Natural killer cell (primary cell): Measurements from ENCODE around the gene CEP350. TPM values are rescaled to one million over a fixed set of nuclear protein-coding genes. Genes with fewer than 3 reads are reported as not detected.
"Not testable (repeated sequence)": the region's sequence is repeated elsewhere in the genome, so short reads cannot be mapped to it uniquely, and the experiment has no call there.

ENCODE experiments used
- ATAC-seq, 3 donors: fragments of 150-1000 bp in 2 of 3; fragments of 200-7000 bp in 1 of 3; cut with Tn5 transposase; 1 replicate in 1 of 3; 2 replicates in 2 of 3; pipeline ENCODE4 v1.10.0; 2021; ENCODE audit warnings: mild to moderate bottlenecking in 2 of 3, moderate library complexity in 2 of 3
- DNase-seq, 2 donors: peaks; one replicate each; pipeline versions ENCODE4 v3.0.0 to v3.0.0-alpha.2; 2013 to 2021; ENCODE audit warnings: mixed read lengths in 1 of 2
- H3K27ac ChIP-seq: one replicate; pipeline ENCODE4 v1.5.1; 2013; ENCODE audit warnings: mild to moderate bottlenecking, low read length
- H3K27me3 ChIP-seq: one replicate; pipeline ENCODE4 v1.6.1; 2013; ENCODE audit warnings: low read length; ENCODE audit not compliant: control insufficient read depth, insufficient read depth
- H3K36me3 ChIP-seq: one replicate; pipeline ENCODE4 v1.6.1; 2013; ENCODE audit warnings: low read length; ENCODE audit not compliant: control insufficient read depth, insufficient read depth
- H3K4me1 ChIP-seq: one replicate; pipeline ENCODE4 v1.6.1; 2013; ENCODE audit warnings: low read length; ENCODE audit not compliant: control insufficient read depth, insufficient read depth
- H3K4me3 ChIP-seq: one replicate; pipeline ENCODE4 v1.5.1; 2013; ENCODE audit warnings: low read length
- H3K9me3 ChIP-seq: one replicate; pipeline ENCODE4 v1.6.1; 2013; ENCODE audit warnings: low read length; ENCODE audit not compliant: control insufficient read depth, insufficient read depth
- H3K27ac Mint-ChIP-seq, 2 donors: one replicate each; pipeline ENCODE4 v1.8.0; 2022; ENCODE audit warnings: mild to moderate bottlenecking in 2 of 2, mixed read lengths in 2 of 2, moderate library complexity in 1 of 2
- H3K27me3 Mint-ChIP-seq, 2 donors: one replicate each; pipeline ENCODE4 v1.8.0; 2022; ENCODE audit warnings: low read depth in 2 of 2, mixed read lengths in 2 of 2
- H3K36me3 Mint-ChIP-seq: one replicate; pipeline ENCODE4 v1.8.0; 2022; ENCODE audit warnings: mixed read lengths
- H3K4me1 Mint-ChIP-seq, 2 donors: one replicate each; pipeline ENCODE4 v1.8.0; 2022; ENCODE audit warnings: mixed read lengths in 2 of 2
- H3K4me3 Mint-ChIP-seq: one replicate; pipeline ENCODE4 v1.8.0; 2022; ENCODE audit warnings: mild to moderate bottlenecking, moderate library complexity, mixed read lengths
- H3K9me3 Mint-ChIP-seq, 2 donors: one replicate each; pipeline ENCODE4 v1.8.0; 2022; ENCODE audit warnings: mixed read lengths in 2 of 2
- WGBS: methylation state at CpG from one replicate; pipeline ENCODE4 v1.1.7; 2013; ENCODE audit warnings: missing lambda C conversion rate; ENCODE audit not compliant: insufficient coverage; 5-methylcytosine and 5-hydroxymethylcytosine counted together
- intact Hi-C: fragments of 100-400 bp; cut with micrococcal nuclease; formaldehyde crosslinking; loops from one replicate; pipeline ENCODE4 v1.14.2; 2022
- total RNA-seq, 4 donors: library from RNA; stranded (reverse); fragments of 120-200 nt in 1 of 4; gene quantifications; one replicate each; pipeline versions ENCODE4 v1.2.3 to v1.2.4, GENCODE V29; 2013 to 2022
- TF ChIP-seq, protein P1 (sequence below): fragments of 200-600 bp; IDR thresholded peaks from one replicate; pipeline ENCODE4 v1.8.0; 2022; ENCODE audit warnings: antibody characterized with exemption

The CEP350 gene
- total RNA-seq, 3 donors from 2014 or later (not counting 1 experiment from before 2014, with no cell fraction given), result 66.9 to 83.7 (median 75.3) TPM

DNA sequence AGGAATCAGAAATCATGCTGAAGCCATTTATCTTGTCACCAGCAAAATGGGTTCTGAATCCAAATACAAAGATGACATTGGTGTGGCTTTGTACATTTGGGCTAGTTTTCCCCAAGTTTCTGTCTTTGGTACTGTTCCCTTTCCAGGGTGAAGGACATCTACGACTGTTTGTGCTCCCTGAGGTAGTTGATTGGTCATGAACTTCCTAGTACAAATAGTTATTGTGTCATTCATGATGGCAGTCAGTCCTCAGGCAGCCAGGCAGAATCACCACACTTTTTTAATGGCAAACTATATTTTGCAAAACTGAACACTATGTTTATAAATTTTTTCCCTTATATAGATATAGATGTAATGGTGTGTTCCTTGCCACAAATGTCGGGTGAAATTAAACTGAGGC, 46.0 kb downstream of the CEP350 start:
- Histone ChIP-seq H3K4me1 (no peaks in the 10 kb centered on the region), H3K27ac (no peak overlapping the region), H3K4me3 (no peak overlapping the region), H3K36me3 (peaks cover 32% of the 10 kb centered on the region), H3K27me3 (no peaks in the 10 kb centered on the region), H3K9me3 (no peaks in the 10 kb centered on the region)
- TF ChIP-seq, protein P1, sequence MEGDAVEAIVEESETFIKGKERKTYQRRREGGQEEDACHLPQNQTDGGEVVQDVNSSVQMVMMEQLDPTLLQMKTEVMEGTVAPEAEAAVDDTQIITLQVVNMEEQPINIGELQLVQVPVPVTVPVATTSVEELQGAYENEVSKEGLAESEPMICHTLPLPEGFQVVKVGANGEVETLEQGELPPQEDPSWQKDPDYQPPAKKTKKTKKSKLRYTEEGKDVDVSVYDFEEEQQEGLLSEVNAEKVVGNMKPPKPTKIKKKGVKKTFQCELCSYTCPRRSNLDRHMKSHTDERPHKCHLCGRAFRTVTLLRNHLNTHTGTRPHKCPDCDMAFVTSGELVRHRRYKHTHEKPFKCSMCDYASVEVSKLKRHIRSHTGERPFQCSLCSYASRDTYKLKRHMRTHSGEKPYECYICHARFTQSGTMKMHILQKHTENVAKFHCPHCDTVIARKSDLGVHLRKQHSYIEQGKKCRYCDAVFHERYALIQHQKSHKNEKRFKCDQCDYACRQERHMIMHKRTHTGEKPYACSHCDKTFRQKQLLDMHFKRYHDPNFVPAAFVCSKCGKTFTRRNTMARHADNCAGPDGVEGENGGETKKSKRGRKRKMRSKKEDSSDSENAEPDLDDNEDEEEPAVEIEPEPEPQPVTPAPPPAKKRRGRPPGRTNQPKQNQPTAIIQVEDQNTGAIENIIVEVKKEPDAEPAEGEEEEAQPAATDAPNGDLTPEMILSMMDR, result no peak
- intact Hi-C loops, result no loop called here
- no peak for DNase-seq
- no peak for ATAC-seq
- Mint-ChIP-seq H3K4me3 (no peak overlapping the region), H3K27me3 (no peaks in the 10 kb centered on the region), H3K9me3 (no peaks in the 10 kb centered on the region), H3K27ac (no peak overlapping the region), H3K4me1 (peaks cover 0 to 5% of the 10 kb centered on the region in 2 donors), H3K36me3 (no peaks in the 10 kb centered on the region)
- 80% methylated on average over 1 of the region's 2 CpGs for WGBS

DNA sequence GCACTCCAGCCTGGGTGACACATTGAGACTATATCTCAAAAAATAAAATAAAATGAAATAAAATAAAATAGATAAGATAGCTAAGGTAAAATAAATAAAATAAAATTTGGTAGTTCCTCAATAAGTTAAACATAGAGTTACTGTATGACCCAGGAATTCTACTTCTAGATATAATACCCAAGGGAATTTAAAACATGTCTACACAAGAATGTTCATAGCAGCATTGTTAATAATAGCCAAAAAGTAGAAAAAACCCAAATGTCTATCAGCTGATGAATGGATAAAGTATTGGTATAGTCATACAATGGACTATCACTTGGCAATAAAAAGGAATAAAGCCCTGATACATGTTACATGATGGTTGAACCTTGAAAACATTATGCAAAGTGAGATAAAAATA, 47.8 kb downstream of the CEP350 start:
- DNase-seq (no peak), ATAC-seq (no peak)
- no peaks in the 10 kb centered on the region for H3K27me3 ChIP-seq
- Mint-ChIP-seq H3K27me3 (no peaks in the 10 kb centered on the region), H3K9me3 (no peaks in the 10 kb centered on the region), H3K4me3 (no peak overlapping the region), H3K27ac (no peak overlapping the region), H3K36me3 (no peaks in the 10 kb centered on the region), H3K4me1 (no peaks in the 10 kb centered on the region)
- H3K4me1 ChIP-seq, result no peaks in the 10 kb centered on the region
- intact Hi-C loops, result no loop called here
- no peak overlapping the region for H3K27ac ChIP-seq
- TF ChIP-seq, protein P1, result no peak
- H3K36me3 ChIP-seq, result peaks cover 32% of the 10 kb centered on the region
- H3K9me3 ChIP-seq, result no peaks in the 10 kb centered on the region
- no peak overlapping the region for H3K4me3 ChIP-seq

DNA sequence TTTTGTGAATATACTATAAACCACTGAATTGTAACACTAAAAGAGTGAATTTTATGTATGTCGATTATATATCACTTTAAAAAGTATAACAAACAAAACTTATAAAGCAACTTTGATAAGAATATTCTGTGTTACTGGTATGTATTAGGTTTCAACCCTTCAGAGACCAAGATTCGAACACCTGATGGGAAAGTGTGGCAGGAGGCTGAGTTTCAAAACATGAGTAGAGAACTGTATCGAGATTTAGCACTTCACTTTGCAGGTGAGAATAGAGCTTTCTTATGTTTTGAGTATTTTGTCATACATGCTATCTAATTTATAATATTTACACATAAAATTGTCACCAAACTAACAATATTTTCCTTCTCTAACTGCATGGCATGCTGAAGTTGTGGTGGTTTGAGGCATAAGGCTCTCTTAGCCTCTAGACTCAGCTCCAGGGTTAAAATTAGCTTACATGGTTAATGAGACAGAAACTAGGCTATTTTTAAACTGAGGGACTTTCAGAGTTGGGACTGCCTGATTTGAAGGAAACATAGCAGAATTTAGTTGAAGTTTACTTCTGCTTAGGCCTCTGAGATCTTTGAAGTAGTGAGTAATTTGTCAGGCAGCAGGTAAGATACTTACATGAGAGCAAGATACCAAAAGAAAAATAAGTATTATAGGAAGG, 48.6 kb downstream of the CEP350 start:
- H3K36me3 Mint-ChIP-seq, result no peaks in the 10 kb centered on the region
- H3K27ac Mint-ChIP-seq, result no peak overlapping the region
- no peaks in the 10 kb centered on the region for H3K9me3 Mint-ChIP-seq
- no peaks in the 10 kb centered on the region for H3K4me1 ChIP-seq
- DNase-seq (no peak), ATAC-seq (no peak)
- TF ChIP-seq, protein P1, result no peak
- no peak overlapping the region for H3K27ac ChIP-seq
- H3K27me3 ChIP-seq, result no peaks in the 10 kb centered on the region
- no peak overlapping the region for H3K4me3 Mint-ChIP-seq
- intact Hi-C loops, result no loop called here
- no peaks in the 10 kb centered on the region for H3K9me3 ChIP-seq
- WGBS, result 77% methylated on average over 1 of the region's 3 CpGs
- no peaks in the 10 kb centered on the region for H3K27me3 Mint-ChIP-seq
- no peaks in the 10 kb centered on the region for H3K4me1 Mint-ChIP-seq
- H3K36me3 ChIP-seq, result peaks cover 31% of the 10 kb centered on the region
- no peak overlapping the region for H3K4me3 ChIP-seq

DNA sequence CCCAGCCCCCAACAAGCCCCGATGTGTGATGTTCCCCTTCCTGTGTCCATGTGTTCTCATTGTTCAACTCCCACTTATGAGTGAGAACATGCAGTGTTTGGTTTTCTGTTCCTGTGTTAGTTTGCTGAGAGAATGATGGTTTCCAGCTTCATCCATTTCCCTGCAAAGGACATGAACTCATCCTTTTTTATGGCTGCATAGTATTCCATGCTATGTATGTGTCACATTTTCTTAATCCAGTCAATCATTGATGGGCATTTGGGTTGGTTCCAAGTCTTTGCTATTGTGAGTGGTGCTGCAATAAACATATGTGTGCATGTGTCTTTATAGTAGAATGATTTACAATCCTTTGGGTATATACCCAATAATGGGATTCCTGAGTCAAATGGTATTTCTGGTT, 52.2 kb downstream of the CEP350 start:
- H3K27me3 ChIP-seq, intact Hi-C loops, H3K4me3 Mint-ChIP-seq, H3K27ac Mint-ChIP-seq, DNase-seq, H3K4me1 Mint-ChIP-seq, H3K9me3 Mint-ChIP-seq, H3K4me1 ChIP-seq, H3K27me3 Mint-ChIP-seq, H3K27ac ChIP-seq, ATAC-seq, H3K36me3 Mint-ChIP-seq, H3K4me3 ChIP-seq, H3K9me3 ChIP-seq: not testable (repeated sequence)
- no CpG with 5 or more reads among the region's 1 CpG for WGBS
- peaks cover 30% of the 10 kb centered on the region for H3K36me3 ChIP-seq
